Vagina (tissue), 2 donors: Measurements from ENCODE around the gene CAPRIN2. TPM values are rescaled to one million over a fixed set of nuclear protein-coding genes. Genes with fewer than 3 reads are reported as not detected.

Experiments used
- DNase-seq, 2 donors: peaks; one replicate each; pipeline ENCODE4 v3.0.0-alpha.2; 2017; ENCODE audit errors: extremely low spot score in 2 of 2
- H3K27ac ChIP-seq: fragments of 200-600 bp; sonication (generic); one replicate; pipeline ENCODE4 v1.5.1; 2019
- H3K27me3 ChIP-seq: fragments of 200-600 bp; sonication (generic); one replicate; pipeline ENCODE4 v1.5.1; 2019
- H3K36me3 ChIP-seq, 2 donors: fragments of 200-600 bp; sonication (generic); one replicate each; pipeline ENCODE4 v1.5.1; 2017 to 2019
- H3K4me1 ChIP-seq: fragments of 200-600 bp; sonication (generic); one replicate; pipeline ENCODE4 v1.5.1; 2019
- H3K4me3 ChIP-seq, 2 donors: fragments of 200-600 bp; sonication (generic); 1 replicate in 1 of 2; 2 replicates in 1 of 2; pipeline ENCODE4 v1.5.1; 2016 to 2019
- H3K9me3 ChIP-seq: fragments of 200-600 bp; sonication (generic); one replicate; pipeline ENCODE4 v1.5.1; 2019
- POLR2A ChIP-seq, 2 donors: fragments of 450-650 bp; IDR thresholded peaks; one replicate each; pipeline ENCODE4 v1.6.1; 2017; ENCODE audit warnings: antibody characterized with exemption in 2 of 2, mild to moderate bottlenecking in 2 of 2, moderate library complexity in 2 of 2
- POLR2AphosphoS5 ChIP-seq, 2 donors: sonication (generic); formaldehyde crosslinking; IDR thresholded peaks; one replicate each; pipeline ENCODE4 v1.9.0; 2017; ENCODE audit warnings: antibody characterized with exemption in 2 of 2, mild to moderate bottlenecking in 2 of 2, low read depth in 1 of 2; ENCODE audit not compliant: insufficient read depth in 1 of 2
- intact Hi-C: fragments of 100-400 bp; cut with DNase I; formaldehyde crosslinking; loops from one replicate; pipeline ENCODE4 v1.15.1; 2023
- total RNA-seq: library from RNA; depleted of rRNA; stranded (reverse); fragments of >200 nt; gene quantifications from one replicate; pipeline ENCODE4 v1.2.3, GENCODE V29; 2016
- TF ChIP-seq, protein P1 (sequence below), 3 experiments: fragments of 450-650 bp in 2 of 3; fragments of 200-600 bp in 1 of 3; sonication (generic) in 1 of 3; IDR thresholded peaks; one replicate each; pipeline ENCODE4 v1.5.1; 2017 to 2019; ENCODE audit warnings: antibody characterized with exemption in 3 of 3, mild to moderate bottlenecking in 2 of 3, moderate library complexity in 2 of 3

Gene CAPRIN2
- total RNA-seq, 1 donor from 2014 or later, result 41.3 TPM

- Histone ChIP-seq H3K4me1 (no peaks in the 10 kb centered on the region), H3K36me3 (peaks cover 0 to 31% of the 10 kb centered on the region in 2 donors), H3K27ac (no peak overlapping the region), H3K27me3 (no peaks in the 10 kb centered on the region), H3K4me3 (no peak overlapping the region), H3K9me3 (no peaks in the 10 kb centered on the region)
- intact Hi-C loops, result no loop called here
- TF ChIP-seq POLR2A (IDR thresholded peaks at IDR 0.05), result no peak
- TF ChIP-seq, protein P1, sequence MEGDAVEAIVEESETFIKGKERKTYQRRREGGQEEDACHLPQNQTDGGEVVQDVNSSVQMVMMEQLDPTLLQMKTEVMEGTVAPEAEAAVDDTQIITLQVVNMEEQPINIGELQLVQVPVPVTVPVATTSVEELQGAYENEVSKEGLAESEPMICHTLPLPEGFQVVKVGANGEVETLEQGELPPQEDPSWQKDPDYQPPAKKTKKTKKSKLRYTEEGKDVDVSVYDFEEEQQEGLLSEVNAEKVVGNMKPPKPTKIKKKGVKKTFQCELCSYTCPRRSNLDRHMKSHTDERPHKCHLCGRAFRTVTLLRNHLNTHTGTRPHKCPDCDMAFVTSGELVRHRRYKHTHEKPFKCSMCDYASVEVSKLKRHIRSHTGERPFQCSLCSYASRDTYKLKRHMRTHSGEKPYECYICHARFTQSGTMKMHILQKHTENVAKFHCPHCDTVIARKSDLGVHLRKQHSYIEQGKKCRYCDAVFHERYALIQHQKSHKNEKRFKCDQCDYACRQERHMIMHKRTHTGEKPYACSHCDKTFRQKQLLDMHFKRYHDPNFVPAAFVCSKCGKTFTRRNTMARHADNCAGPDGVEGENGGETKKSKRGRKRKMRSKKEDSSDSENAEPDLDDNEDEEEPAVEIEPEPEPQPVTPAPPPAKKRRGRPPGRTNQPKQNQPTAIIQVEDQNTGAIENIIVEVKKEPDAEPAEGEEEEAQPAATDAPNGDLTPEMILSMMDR (IDR thresholded peaks at IDR 0.05), result no peak
- DNase-seq, result no peak
Observed at GRCh38 chr12:30719060-30719459, 35.7 kb downstream of the CAPRIN2 start.

DNA sequence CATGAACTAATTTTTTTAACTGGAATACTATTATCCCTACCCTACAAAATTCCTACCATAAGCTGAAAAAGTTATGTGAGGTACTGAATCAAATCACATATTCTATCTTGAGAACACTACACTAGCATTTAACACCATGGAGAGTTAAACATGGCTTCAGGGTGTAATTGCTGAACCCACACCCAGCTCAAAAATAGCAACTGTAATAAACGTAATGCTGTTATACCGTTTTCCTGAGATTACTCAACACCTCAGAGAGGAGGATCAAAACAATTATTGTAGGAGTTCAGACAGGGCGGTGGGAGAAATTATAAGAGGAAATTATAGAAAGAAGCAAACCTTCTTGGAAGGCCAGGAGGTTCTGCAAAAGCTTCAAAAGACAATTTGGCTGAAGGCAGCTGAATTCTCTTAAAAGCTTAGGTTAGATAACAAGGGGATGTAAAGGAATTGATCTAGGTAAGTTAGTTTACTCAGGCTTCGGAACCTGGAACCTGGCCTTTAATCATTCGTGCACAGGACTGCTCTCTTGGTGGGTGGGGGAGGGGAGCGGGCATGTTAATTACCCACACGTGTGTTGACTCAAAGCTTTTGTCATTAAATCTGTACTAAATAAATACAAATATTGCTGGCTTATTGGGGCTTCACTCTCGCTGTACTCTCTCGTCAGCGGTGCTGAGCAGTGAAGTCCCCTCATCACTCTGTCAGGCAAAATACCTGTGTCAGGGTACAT is 47.0 kb downstream of the CAPRIN2 start:
- H3K4me3 ChIP-seq, result no peak overlapping the region
- H3K4me1 ChIP-seq, result no peaks in the 10 kb centered on the region
- peaks cover 0 to 14% of the 10 kb centered on the region in 2 donors for H3K36me3 ChIP-seq
- no peak for TF ChIP-seq POLR2A (IDR thresholded peaks at IDR 0.05)
- TF ChIP-seq, protein P1 (IDR thresholded peaks at IDR 0.05), result no peak
- no peak for TF ChIP-seq POLR2AphosphoS5 (IDR thresholded peaks at IDR 0.05; ENCODE audit: insufficient read depth in 1 of 2, low read depth in 1 of 2)
- H3K27me3 ChIP-seq, result no peaks in the 10 kb centered on the region
- DNase-seq, result no peak
- H3K27ac ChIP-seq, result no peak overlapping the region
- no peaks in the 10 kb centered on the region for H3K9me3 ChIP-seq
- intact Hi-C loops, result no loop called here

DNA sequence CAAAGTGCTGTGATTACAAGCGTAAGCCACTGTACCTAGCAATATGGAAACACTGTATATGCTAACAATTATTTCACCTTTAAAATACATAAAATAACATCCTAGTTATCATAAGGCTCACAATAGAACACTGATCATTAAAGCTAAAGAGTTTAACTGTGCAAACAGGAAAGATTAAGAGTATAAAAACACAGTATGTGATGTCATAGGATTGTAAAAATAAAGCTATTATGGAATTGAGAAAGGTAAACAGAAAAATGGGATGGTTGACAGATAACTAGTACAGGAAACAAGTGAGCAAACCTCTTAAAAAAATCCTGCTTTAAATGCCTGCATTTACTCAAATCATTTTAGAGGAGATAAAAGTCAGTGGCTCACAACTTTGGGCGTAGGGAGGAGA is 48.3 kb downstream of the CAPRIN2 start:
- H3K27me3 ChIP-seq, result no peaks in the 10 kb centered on the region
- H3K4me1 ChIP-seq, result no peaks in the 10 kb centered on the region
- H3K4me3 ChIP-seq, result no peak overlapping the region
- TF ChIP-seq POLR2A (IDR thresholded peaks at IDR 0.05), result no peak
- TF ChIP-seq, protein P1 (IDR thresholded peaks at IDR 0.05), result no peak
- no peak for TF ChIP-seq POLR2AphosphoS5 (IDR thresholded peaks at IDR 0.05; ENCODE audit: insufficient read depth in 1 of 2, low read depth in 1 of 2)
- DNase-seq, result no peak
- intact Hi-C loops, result no loop called here
- no peak overlapping the region for H3K27ac ChIP-seq
- peaks cover 0 to 14% of the 10 kb centered on the region in 2 donors for H3K36me3 ChIP-seq
- H3K9me3 ChIP-seq, result no peaks in the 10 kb centered on the region

- Histone ChIP-seq H3K9me3 (no peaks in the 10 kb centered on the region), H3K27ac (no peak overlapping the region), H3K36me3 (no peaks in the 10 kb centered on the region), H3K27me3 (no peaks in the 10 kb centered on the region), H3K4me3 (no peak overlapping the region), H3K4me1 (peaks cover 5% of the 10 kb centered on the region)
- intact Hi-C loops, result no loop called here
- DNase-seq, result no peak
- TF ChIP-seq, protein P1 (IDR thresholded peaks at IDR 0.05), result no peak
- TF ChIP-seq POLR2AphosphoS5 (IDR thresholded peaks at IDR 0.05; ENCODE audit: insufficient read depth in 1 of 2, low read depth in 1 of 2), result no peak
- no peak for TF ChIP-seq POLR2A (IDR thresholded peaks at IDR 0.05)
Observed at GRCh38 chr12:30701056-30701455, 53.7 kb downstream of the CAPRIN2 start.

DNA sequence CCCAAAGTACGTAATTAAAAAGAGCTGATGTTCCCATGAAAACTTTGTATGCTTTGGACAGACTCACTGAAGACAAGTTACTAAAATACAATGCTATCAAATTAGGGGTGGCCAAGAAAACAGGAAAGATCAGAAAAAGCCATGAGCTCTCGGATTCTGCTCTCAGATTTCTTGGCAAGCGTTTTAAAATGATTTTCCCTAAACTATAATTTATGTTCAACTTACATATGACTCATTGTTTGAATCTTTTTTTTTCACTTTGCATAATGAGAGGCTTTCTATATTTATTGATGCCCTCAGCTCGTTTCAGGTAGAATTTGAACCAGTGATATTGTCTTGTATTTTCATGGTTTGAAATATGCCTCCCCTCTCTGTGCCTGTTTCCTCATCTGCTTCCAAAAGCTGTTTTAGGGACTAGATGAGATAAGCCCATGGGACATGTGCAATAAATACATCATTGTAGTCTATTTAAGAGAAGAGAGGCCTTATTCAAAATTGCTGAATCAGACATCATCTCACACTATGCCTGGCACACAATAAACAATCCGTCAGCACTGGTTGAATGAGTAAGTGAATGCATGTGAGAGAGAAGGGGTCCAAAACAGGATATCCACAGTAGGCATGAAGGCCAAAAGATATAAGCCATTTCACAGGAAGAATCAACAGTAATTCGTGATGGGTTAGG is 54.4 kb downstream of the CAPRIN2 start:
- Histone ChIP-seq H3K9me3 (no peaks in the 10 kb centered on the region), H3K27ac (no peak overlapping the region), H3K27me3 (no peaks in the 10 kb centered on the region), H3K4me1 (peaks cover 5% of the 10 kb centered on the region), H3K4me3 (no peak overlapping the region), H3K36me3 (no peaks in the 10 kb centered on the region)
- intact Hi-C loops, result no loop called here
- DNase-seq, result no peak
- TF ChIP-seq POLR2AphosphoS5 (IDR thresholded peaks at IDR 0.05; ENCODE audit: insufficient read depth in 1 of 2, low read depth in 1 of 2), result no peak
- no peak for TF ChIP-seq POLR2A (IDR thresholded peaks at IDR 0.05)
- TF ChIP-seq, protein P1 (IDR thresholded peaks at IDR 0.05), result no peak
